ENCODE measurements around the gene IDI2. TPM values are rescaled to one million over a fixed set of nuclear protein-coding genes. Genes with fewer than 3 reads are reported as not detected.

IDI2 gene
- total RNA-seq, 2 donors from 2014 or later: not detected

DNA sequence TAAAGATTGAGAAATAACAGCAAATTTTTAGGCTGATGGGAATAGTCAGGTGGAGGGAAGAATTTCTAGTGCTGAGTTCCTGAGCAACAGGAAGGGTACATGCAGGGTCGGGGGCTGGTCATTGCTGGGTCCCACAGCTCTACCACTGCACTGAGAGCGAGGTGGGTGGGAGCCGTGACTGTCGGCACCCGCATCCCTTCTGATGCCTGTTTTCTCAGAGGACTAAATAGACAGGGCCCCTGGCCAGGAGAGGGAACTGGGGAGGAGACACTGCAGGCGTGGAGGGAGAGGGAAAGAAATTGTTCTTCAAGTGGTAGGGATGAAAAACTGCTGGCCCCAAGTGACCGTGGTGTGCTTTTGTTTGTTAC lies 30.1 kb downstream of the IDI2 start:
- H3K36me3 ChIP-seq: peaks cover 4 to 22% of the 10 kb centered on the region in 2 donors
- H3K4me3 ChIP-seq: no peak overlapping the region
- H3K27ac ChIP-seq: no peak overlapping the region
- H3K9me3 ChIP-seq: no peaks in the 10 kb centered on the region
- no peaks in the 10 kb centered on the region for H3K4me1 ChIP-seq (replicated peaks)
- DNase-seq (ENCODE audit: low spot score): no peak
- intact Hi-C loops (cut with DNase I): no loop called here
- no peak for TF ChIP-seq POLR2AphosphoS5 (IDR thresholded peaks at IDR 0.05)
- TF ChIP-seq, protein P1, sequence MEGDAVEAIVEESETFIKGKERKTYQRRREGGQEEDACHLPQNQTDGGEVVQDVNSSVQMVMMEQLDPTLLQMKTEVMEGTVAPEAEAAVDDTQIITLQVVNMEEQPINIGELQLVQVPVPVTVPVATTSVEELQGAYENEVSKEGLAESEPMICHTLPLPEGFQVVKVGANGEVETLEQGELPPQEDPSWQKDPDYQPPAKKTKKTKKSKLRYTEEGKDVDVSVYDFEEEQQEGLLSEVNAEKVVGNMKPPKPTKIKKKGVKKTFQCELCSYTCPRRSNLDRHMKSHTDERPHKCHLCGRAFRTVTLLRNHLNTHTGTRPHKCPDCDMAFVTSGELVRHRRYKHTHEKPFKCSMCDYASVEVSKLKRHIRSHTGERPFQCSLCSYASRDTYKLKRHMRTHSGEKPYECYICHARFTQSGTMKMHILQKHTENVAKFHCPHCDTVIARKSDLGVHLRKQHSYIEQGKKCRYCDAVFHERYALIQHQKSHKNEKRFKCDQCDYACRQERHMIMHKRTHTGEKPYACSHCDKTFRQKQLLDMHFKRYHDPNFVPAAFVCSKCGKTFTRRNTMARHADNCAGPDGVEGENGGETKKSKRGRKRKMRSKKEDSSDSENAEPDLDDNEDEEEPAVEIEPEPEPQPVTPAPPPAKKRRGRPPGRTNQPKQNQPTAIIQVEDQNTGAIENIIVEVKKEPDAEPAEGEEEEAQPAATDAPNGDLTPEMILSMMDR (IDR thresholded peaks at IDR 0.05): no peak
- TF ChIP-seq POLR2A (IDR thresholded peaks at IDR 0.05): no peak
- WGBS: 89% methylated on average over 7 of the region's 7 CpGs
- H3K27me3 ChIP-seq (replicated peaks; ENCODE audit: insufficient read depth): no peaks in the 10 kb centered on the region

DNA sequence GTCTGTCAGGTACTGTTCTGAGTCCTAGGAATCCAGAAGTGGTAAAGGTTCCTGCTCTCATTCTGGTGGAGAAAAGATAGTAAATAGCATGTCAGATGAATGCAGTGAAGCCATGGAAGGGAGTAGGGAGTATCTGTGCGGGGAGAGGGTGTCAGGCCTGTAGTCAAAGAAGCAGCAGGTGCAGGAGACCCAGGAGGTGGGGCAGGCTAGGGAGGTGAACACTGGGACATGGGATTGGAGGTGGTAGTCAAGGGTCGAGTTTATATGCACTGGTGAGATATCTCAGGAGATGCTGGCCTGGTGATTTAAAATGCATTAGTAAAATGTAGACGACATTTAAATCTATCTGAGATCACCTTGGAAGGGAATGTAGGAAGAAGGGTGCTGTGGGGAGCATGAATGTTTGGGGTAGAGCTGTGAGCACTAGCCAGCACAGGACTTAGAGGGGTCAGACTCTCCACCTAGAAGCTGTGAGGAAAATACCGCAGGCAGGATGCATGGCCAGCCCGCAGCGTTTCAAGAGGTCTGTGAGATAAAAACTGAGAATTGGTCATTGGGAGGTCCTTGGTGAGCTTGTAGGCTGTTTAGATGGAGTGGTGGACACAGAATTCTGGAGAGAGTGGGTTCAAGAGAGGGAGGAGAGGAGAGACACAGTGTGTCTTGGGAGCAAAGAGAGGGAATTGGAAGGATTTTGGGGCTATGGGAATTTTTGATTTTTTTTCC lies 30.7 kb downstream of the IDI2 start:
- intact Hi-C loops (cut with DNase I): no loop called here
- no peak for DNase-seq (ENCODE audit: low spot score)
- no peak overlapping the region for H3K4me3 ChIP-seq
- 96% methylated on average over 6 of the region's 6 CpGs for WGBS
- H3K36me3 ChIP-seq: peaks cover 4 to 20% of the 10 kb centered on the region in 2 donors
- H3K27me3 ChIP-seq (replicated peaks; ENCODE audit: insufficient read depth): no peaks in the 10 kb centered on the region
- H3K4me1 ChIP-seq (replicated peaks): no peaks in the 10 kb centered on the region
- TF ChIP-seq POLR2A (IDR thresholded peaks at IDR 0.05) (no peak), POLR2AphosphoS5 (IDR thresholded peaks at IDR 0.05) (no peak)
- TF ChIP-seq, protein P1 (IDR thresholded peaks at IDR 0.05): no peak
- H3K9me3 ChIP-seq: no peaks in the 10 kb centered on the region
- H3K27ac ChIP-seq: no peak overlapping the region

DNA sequence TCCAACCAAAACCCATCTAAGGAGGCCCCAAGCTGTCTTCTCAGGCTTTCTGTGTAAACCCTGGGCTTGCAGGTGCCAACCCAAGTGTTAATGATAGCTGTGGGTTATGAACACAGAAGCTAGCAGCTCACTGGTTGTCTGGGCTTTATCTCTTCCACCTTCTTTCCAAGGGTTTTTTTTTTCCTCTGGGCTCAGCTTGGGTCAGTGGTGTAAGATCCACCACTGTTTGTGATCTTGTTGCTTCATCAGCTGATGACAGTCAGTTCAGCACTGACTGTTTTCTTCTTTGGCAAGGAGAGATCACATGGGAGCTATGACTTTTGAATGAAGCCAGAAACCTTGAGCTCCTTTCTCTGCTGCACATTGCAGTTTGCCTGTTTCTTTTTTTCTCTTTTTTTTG lies 32.8 kb downstream of the IDI2 start:
- peaks cover 5% of the 10 kb centered on the region for H3K4me1 ChIP-seq (replicated peaks)
- H3K36me3 ChIP-seq: peaks cover 0 to 4% of the 10 kb centered on the region in 2 donors
- H3K4me3 ChIP-seq: no peak overlapping the region
- no peak for DNase-seq (ENCODE audit: low spot score)
- no peaks in the 10 kb centered on the region for H3K27me3 ChIP-seq (replicated peaks; ENCODE audit: insufficient read depth)
- H3K27ac ChIP-seq: no peak overlapping the region
- no peaks in the 10 kb centered on the region for H3K9me3 ChIP-seq
- TF ChIP-seq POLR2AphosphoS5 (IDR thresholded peaks at IDR 0.05): no peak
- TF ChIP-seq, protein P1 (IDR thresholded peaks at IDR 0.05): no peak
- TF ChIP-seq POLR2A (IDR thresholded peaks at IDR 0.05): no peak
- intact Hi-C loops (cut with DNase I): no loop called here

DNA sequence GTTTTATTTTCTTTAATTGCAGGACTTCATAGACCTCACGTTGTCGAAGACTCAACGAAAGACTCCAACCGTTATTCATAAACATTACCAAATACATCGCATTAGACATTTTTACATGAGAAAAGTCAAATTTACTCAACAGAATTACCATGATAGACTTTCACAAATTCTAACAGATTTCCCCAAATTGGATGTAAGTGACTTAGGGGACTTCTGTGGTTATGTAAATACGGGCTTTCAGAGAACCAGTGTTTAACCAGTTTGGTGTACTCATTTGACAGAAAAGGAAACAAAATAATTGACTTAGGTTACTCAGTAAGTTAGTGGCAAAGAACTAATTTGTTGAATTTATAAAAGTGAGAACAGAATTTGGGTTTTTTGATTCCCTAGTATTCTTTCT lies 33.2 kb downstream of the IDI2 start:
- WGBS: 97% methylated on average over 6 of the region's 6 CpGs
- no peak overlapping the region for H3K4me3 ChIP-seq
- DNase-seq (ENCODE audit: low spot score): no peak
- H3K36me3 ChIP-seq: peaks cover 0 to 4% of the 10 kb centered on the region in 2 donors
- no peak overlapping the region for H3K27ac ChIP-seq
- TF ChIP-seq, protein P1 (IDR thresholded peaks at IDR 0.05): no peak
- TF ChIP-seq POLR2AphosphoS5 (IDR thresholded peaks at IDR 0.05) (no peak), POLR2A (IDR thresholded peaks at IDR 0.05) (no peak)
- H3K9me3 ChIP-seq: no peaks in the 10 kb centered on the region
- H3K27me3 ChIP-seq (replicated peaks; ENCODE audit: insufficient read depth): no peaks in the 10 kb centered on the region
- peaks cover 5% of the 10 kb centered on the region for H3K4me1 ChIP-seq (replicated peaks)
- intact Hi-C loops (cut with DNase I): no loop called here

DNA sequence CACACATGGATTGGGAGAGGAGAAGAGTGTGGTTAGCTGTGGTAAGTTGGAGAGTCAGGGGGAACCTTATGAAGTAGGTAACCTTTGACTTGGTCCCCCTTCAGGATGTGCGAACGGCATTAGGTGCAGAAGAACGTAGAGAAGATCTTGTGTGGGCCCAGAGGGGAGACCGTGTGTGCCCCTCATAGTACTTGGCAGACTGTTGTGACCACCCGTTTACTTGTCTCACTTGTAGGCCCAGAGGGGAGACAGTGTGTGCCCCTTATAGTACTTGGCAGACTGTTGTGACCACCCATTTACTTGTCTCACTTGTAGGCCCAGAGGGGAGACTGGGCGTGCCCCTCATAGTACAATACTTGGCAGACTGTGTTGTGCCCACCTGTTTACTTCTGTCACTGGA lies 34.9 kb downstream of the IDI2 start:
- no peak for DNase-seq (ENCODE audit: low spot score)
- 92% methylated on average over 6 of the region's 6 CpGs for WGBS
- Histone ChIP-seq H3K4me3 (no peak overlapping the region), H3K27me3 (replicated peaks; ENCODE audit: insufficient read depth) (no peaks in the 10 kb centered on the region), H3K36me3 (peaks cover 0 to 4% of the 10 kb centered on the region in 2 donors), H3K27ac (no peak overlapping the region), H3K4me1 (replicated peaks) (peaks cover 5% of the 10 kb centered on the region), H3K9me3 (no peaks in the 10 kb centered on the region)
- no peak for TF ChIP-seq POLR2A (IDR thresholded peaks at IDR 0.05)
- no peak for TF ChIP-seq POLR2AphosphoS5 (IDR thresholded peaks at IDR 0.05)
- TF ChIP-seq, protein P1 (IDR thresholded peaks at IDR 0.05): no peak
- intact Hi-C loops (cut with DNase I): no loop called here
